Ishikawa (cell line): Measurements from ENCODE around the gene RPS15A.

Experiments used
- CREB1 ChIP-seq: IDR thresholded peaks from 2 replicates; pipeline ENCODE4 v1.6.1; 2012; ENCODE audit warnings: low read depth
- EP300 ChIP-seq: IDR thresholded peaks from 2 replicates; pipeline ENCODE4 v1.6.1; 2012; ENCODE audit warnings: borderline replicate concordance
- MAX ChIP-seq: IDR thresholded peaks from 2 replicates; pipeline ENCODE4 v1.6.1; 2012
- RAD21 ChIP-seq: IDR thresholded peaks from 2 replicates; pipeline ENCODE4 v1.6.1; 2012; ENCODE audit warnings: low read depth
- REST ChIP-seq: IDR thresholded peaks from 2 replicates; pipeline ENCODE4 v1.6.1; 2012; ENCODE audit warnings: low read depth, mild to moderate bottlenecking
- TAF1 ChIP-seq: IDR thresholded peaks from 2 replicates; pipeline ENCODE4 v1.6.1; 2012; ENCODE audit warnings: low read depth, mild to moderate bottlenecking
- TCF12 ChIP-seq: IDR thresholded peaks from 2 replicates; pipeline ENCODE4 v1.6.1; 2012; ENCODE audit warnings: low read depth
- USF1 ChIP-seq: IDR thresholded peaks from 2 replicates; pipeline ENCODE4 v1.6.1; 2012
- YY1 ChIP-seq: IDR thresholded peaks from 2 replicates; pipeline ENCODE4 v1.6.1; 2012; ENCODE audit warnings: low read depth

- TF ChIP-seq REST (no peak), EP300 (no peak), RAD21 (no peak), USF1 (no peak), MAX (no peak), YY1 (no peak), CREB1 (no peak), TCF12 (no peak), TAF1 (no peak)
These were observed 12.7 kb upstream of the RPS15A start for GRCh38 chr16:18802767-18803343.
